HCT116 (cell line): ENCODE data around the gene EPPIN. TPM values are rescaled to one million over a fixed set of nuclear protein-coding genes. Genes with fewer than 3 reads are reported as not detected.

ENCODE experiments used
- ATAC-seq: fragments of 200-7000 bp; cut with Tn5 transposase; 2 replicates; pipeline ENCODE4 v1.9.1; 2020; ENCODE audit warnings: mild to moderate bottlenecking, moderate library complexity
- Bru-seq: library from RNA; stranded (reverse); fragments of 400-500 nt; gene quantifications from one replicate; lab custom pipeline; 2021; lab: Mats Ljungman, UMichigan
- BruChase-seq, 2 experiments: library from RNA; stranded (reverse); fragments of 400-500 nt; gene quantifications; one replicate each; lab custom pipeline; 2021; lab: Mats Ljungman, UMichigan
- BruUV-seq: library from RNA; stranded (reverse); fragments of 400-500 nt; replicated peaks from 2 replicates; lab custom pipeline; 2021; lab: Mats Ljungman, UMichigan
- CTCF ChIA-PET: fragments of 300-600 bp; sonication (Branson Sonifier 250); formaldehyde crosslinking; loops from one replicate; lab custom pipeline; 2021; ENCODE audit warnings: antibody characterized with exemption; lab: Charles Lee
- POLR2A ChIA-PET: fragments of 300-600, 350-600 bp; sonication (Branson Sonifier 250); formaldehyde crosslinking; loops from one replicate; lab custom pipeline; 2021; ENCODE audit warnings: antibody characterized with exemption; lab: Charles Lee
- RAD21 ChIA-PET, 2 experiments: fragments of 300-600 bp; sonication (Branson Sonifier 250); formaldehyde crosslinking; loops; one replicate each; lab custom pipeline; 2023; ENCODE audit warnings: low total read pairs in 2 of 2; ENCODE audit not compliant: uncharacterized antibody in 2 of 2, unreplicated experiment in 2 of 2, low non-redundant PET in 1 of 2; lab: Charles Lee
- DNase-seq: peaks from one replicate; pipeline ENCODE4 v3.0.0-alpha.2; 2010; ENCODE audit warnings: low read depth, low spot score
- H2AFZ ChIP-seq: fragments of 200-600 bp; shearing (Covaris generic), sonication (generic); 2 replicates; pipeline ENCODE4 v1.6.1; 2017; ENCODE audit warnings: low read depth, mixed run types, mixed read lengths, antibody characterized with exemption, low read length; ENCODE audit not compliant: poor library complexity, severe bottlenecking
- H3K27ac ChIP-seq: 2 replicates; pipeline ENCODE4 v1.5.1; 2012; ENCODE audit warnings: low read depth, low read length
- H3K27me3 ChIP-seq: fragments of 200-600 bp; sonication (generic); 2 replicates; pipeline ENCODE4 v1.6.1; 2016; ENCODE audit warnings: mixed run types, low read length, mixed read lengths; ENCODE audit not compliant: insufficient read depth
- H3K36me3 ChIP-seq, 2 experiments: fragments of 200-500 bp in 1 of 2; fragments of 200-600 bp in 1 of 2; sonication (Bioruptor generic) in 1 of 2; sonication (generic) in 1 of 2; 2 replicates each; pipeline versions ENCODE4 v1.5.1 to v1.6.1; 2014 to 2016; ENCODE audit warnings: low read length in 2 of 2, inconsistent platforms in 1 of 2, mixed read lengths in 1 of 2, mixed run types in 1 of 2; ENCODE audit not compliant: insufficient read depth in 2 of 2, control insufficient read depth in 1 of 2
- H3K4me1 ChIP-seq, 2 experiments: fragments of 200-600 bp in 1 of 2; sonication (generic) in 1 of 2; 2 replicates each; pipeline versions ENCODE4 v1.5.1 to v1.6.1; 2012 to 2017; ENCODE audit warnings: low read length in 2 of 2, inconsistent platforms in 1 of 2, mild to moderate bottlenecking in 1 of 2, mixed read lengths in 1 of 2, mixed run types in 1 of 2, moderate library complexity in 1 of 2; ENCODE audit not compliant: insufficient read depth in 2 of 2, control insufficient read depth in 1 of 2
- H3K4me2 ChIP-seq: fragments of 200-600 bp; sonication (generic); 2 replicates; pipeline ENCODE4 v1.6.1; 2017; ENCODE audit warnings: mixed run types, low read length, mixed read lengths
- H3K4me3 ChIP-seq, 2 experiments: fragments of 200-600 bp in 1 of 2; sonication (generic) in 1 of 2; replicated peaks in 1 of 2; 2 replicates each; pipeline ENCODE4 v1.5.1; 2011 to 2016; ENCODE audit warnings: low read length in 2 of 2, control low read depth in 1 of 2, low read depth in 1 of 2, mild to moderate bottlenecking in 1 of 2, mixed read lengths in 1 of 2, mixed run types in 1 of 2
- H3K79me2 ChIP-seq: fragments of 200-600 bp; sonication (generic); 2 replicates; pipeline ENCODE4 v1.6.1; 2017; ENCODE audit warnings: mild to moderate bottlenecking, mixed run types, low read length, moderate library complexity, mixed read lengths; ENCODE audit not compliant: insufficient read depth
- H3K9ac ChIP-seq: fragments of 200-600 bp; sonication (generic); 2 replicates; pipeline ENCODE4 v1.6.1; 2016; ENCODE audit warnings: low read length, mixed read lengths
- H3K9me2 ChIP-seq: fragments of 200-600 bp; sonication (generic), shearing (Covaris generic); 2 replicates; pipeline ENCODE4 v1.6.1; 2017; ENCODE audit warnings: mixed run types, mild to moderate bottlenecking, moderate library complexity; ENCODE audit not compliant: insufficient read depth
- H3K9me3 ChIP-seq, 2 experiments: fragments of 200-500 bp in 1 of 2; fragments of 200-600 bp in 1 of 2; sonication (Bioruptor generic) in 1 of 2; sonication (generic) in 1 of 2; 2 replicates each; pipeline ENCODE4 v1.6.1; 2014 to 2017; ENCODE audit warnings: low read length in 2 of 2, mixed read lengths in 2 of 2, inconsistent platforms in 1 of 2, low read depth in 1 of 2, mild to moderate bottlenecking in 1 of 2, mixed run types in 1 of 2, moderate library complexity in 1 of 2; ENCODE audit not compliant: control insufficient read depth in 1 of 2, insufficient read depth in 1 of 2
- H4K20me1 ChIP-seq: fragments of 200-600 bp; sonication (generic), shearing (Covaris generic); 2 replicates; pipeline ENCODE4 v1.6.1; 2017; ENCODE audit warnings: mixed run types, mild to moderate bottlenecking, moderate library complexity; ENCODE audit not compliant: insufficient read depth
- EZH2 ChIP-seq: fragments of 200-600 bp; sonication (generic); IDR thresholded peaks from 2 replicates; pipeline ENCODE4 v1.6.1; 2017; ENCODE audit warnings: antibody characterized with exemption, mixed run types
- EZH2phosphoT487 ChIP-seq: fragments of 200-600 bp; IDR thresholded peaks from 2 replicates; pipeline ENCODE4 v1.6.1; 2018; ENCODE audit warnings: antibody characterized with exemption, borderline replicate concordance
- FOSL1 ChIP-seq: IDR thresholded peaks from 2 replicates; pipeline ENCODE4 v1.6.1; 2012; ENCODE audit warnings: low read depth
- JUND ChIP-seq: IDR thresholded peaks from 2 replicates; pipeline ENCODE4 v1.6.1; 2012
- POLR2AphosphoS5 ChIP-seq: IDR thresholded peaks from 2 replicates; pipeline ENCODE4 v1.6.1; 2011; ENCODE audit warnings: mild to moderate bottlenecking, low read depth, low read length, moderate library complexity
- SIN3A ChIP-seq: IDR thresholded peaks from 2 replicates; pipeline ENCODE4 v1.6.1; 2012; ENCODE audit warnings: low read depth
- SRF ChIP-seq: IDR thresholded peaks from 2 replicates; pipeline ENCODE4 v1.6.1; 2012; ENCODE audit warnings: low read depth
- TCF7L2 ChIP-seq: IDR thresholded peaks from 2 replicates; pipeline ENCODE4 v1.7.0; 2011; ENCODE audit warnings: borderline replicate concordance, inconsistent platforms; ENCODE audit not compliant: insufficient read depth, insufficient read length; ENCODE audit errors: extremely low read depth
- intact Hi-C: fragments of 100-400 bp; cut with micrococcal nuclease; formaldehyde crosslinking; loops from 2 replicates; pipeline ENCODE4 v1.10.0; 2022
- long read RNA-seq: library from polyadenylated mRNA; unstranded; transcript quantifications from one replicate; pipeline ENCODE4 v2.0.0, GENCODE V29; 2021; ENCODE audit not compliant: unreplicated experiment
- polyA plus RNA-seq: library from polyadenylated mRNA; unstranded; fragments of >200 nt; gene quantifications from 2 replicates; pipeline ENCODE4 v1.2.1, GENCODE V29; 2012; ENCODE audit warnings: missing spikeins
- total RNA-seq: library from RNA; stranded (reverse); gene quantifications from one replicate; pipeline ENCODE4 v1.2.1, GENCODE V29; 2021; ENCODE audit not compliant: unreplicated experiment
- TF ChIP-seq, protein P1 (sequence below): IDR thresholded peaks from 2 replicates; pipeline ENCODE4 v1.6.1; 2012; ENCODE audit warnings: low read depth
- TF ChIP-seq, protein P2 (sequence below): IDR thresholded peaks from 2 replicates; pipeline ENCODE4 v1.6.1; 2011; ENCODE audit warnings: mild to moderate bottlenecking, low read length, moderate library complexity; ENCODE audit not compliant: insufficient replicate concordance; ENCODE audit errors: extremely low read depth
- TF ChIP-seq, protein P3 (sequence below), 3 experiments: fragments of 200-600 bp in 1 of 3; sonication (generic) in 1 of 3; IDR thresholded peaks in 2 of 3; conservative IDR thresholded peaks in 1 of 3; 2 replicates each; pipeline ENCODE4 v1.5.1; 2012 to 2017; ENCODE audit warnings: low read depth in 2 of 3, low read length in 2 of 3, antibody characterized with exemption in 1 of 3, borderline replicate concordance in 1 of 3, control low read depth in 1 of 3, mild to moderate bottlenecking in 1 of 3, mixed read lengths in 1 of 3, mixed run types in 1 of 3, moderate library complexity in 1 of 3; ENCODE audit not compliant: insufficient read depth in 1 of 3
- TF ChIP-seq, protein P4 (sequence below): IDR thresholded peaks from 2 replicates; pipeline ENCODE4 v1.6.1; 2012

EPPIN gene
- total RNA-seq (not detected), Bru-seq, nascent RNA (not detected), BruChase-seq, experiment 1, labeled RNA remaining after a 6-hour chase (not detected), BruChase-seq, experiment 2, labeled RNA remaining after a 2-hour chase (percentile 15 among the genes with signal in this experiment)
- polyA plus RNA-seq, result not detected in 2 replicates
- long read RNA-seq, result 0 reads

DNA sequence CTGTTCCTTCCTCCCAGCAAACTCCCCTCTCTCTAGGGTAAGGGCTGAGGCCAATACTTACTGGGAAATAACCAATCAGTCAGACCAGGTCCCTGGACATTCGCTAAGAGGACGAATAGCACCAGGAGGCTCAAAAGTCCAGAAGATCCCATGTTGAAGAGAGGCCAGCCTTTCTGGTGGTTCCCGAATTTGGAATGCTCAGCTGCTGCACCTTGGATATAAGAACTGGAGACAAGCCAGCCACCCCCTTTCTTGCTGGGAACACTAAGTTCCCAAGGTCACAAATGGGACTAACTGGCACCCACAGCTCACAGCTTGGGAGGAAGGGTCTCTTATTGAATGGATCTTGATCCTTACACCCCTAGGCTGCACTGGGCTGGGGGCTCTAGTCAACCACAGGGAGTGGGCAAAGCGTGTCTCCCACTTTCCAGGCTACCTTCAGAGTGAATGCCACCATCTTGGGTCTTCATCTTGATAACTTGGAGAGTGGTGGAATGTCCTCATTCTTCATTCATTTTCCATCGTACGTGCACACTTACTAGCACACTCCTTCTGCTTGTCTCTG lies at the start of gene EPPIN:
Gene EPPIN, minus strand, starts transcription at position 196 of the 565 bp plus-strand sequence. Its CDS starts 44 bp downstream, at position 152.
- no peaks in the 10 kb centered on the region for H3K36me3 ChIP-seq
- no peak within 1 kb of the TSS for H3K4me3 ChIP-seq
- no peak for DNase-seq
- H4K20me1 ChIP-seq, result no peaks in the 10 kb centered on the region
- no peak within 1 kb of the TSS for H3K4me2 ChIP-seq
- no TSS peak for BruUV-seq
- no peak within 1 kb of the TSS for H3K9ac ChIP-seq
- H3K9me3 ChIP-seq, result no peaks in the 10 kb centered on the region
- TF ChIP-seq, protein P1, sequence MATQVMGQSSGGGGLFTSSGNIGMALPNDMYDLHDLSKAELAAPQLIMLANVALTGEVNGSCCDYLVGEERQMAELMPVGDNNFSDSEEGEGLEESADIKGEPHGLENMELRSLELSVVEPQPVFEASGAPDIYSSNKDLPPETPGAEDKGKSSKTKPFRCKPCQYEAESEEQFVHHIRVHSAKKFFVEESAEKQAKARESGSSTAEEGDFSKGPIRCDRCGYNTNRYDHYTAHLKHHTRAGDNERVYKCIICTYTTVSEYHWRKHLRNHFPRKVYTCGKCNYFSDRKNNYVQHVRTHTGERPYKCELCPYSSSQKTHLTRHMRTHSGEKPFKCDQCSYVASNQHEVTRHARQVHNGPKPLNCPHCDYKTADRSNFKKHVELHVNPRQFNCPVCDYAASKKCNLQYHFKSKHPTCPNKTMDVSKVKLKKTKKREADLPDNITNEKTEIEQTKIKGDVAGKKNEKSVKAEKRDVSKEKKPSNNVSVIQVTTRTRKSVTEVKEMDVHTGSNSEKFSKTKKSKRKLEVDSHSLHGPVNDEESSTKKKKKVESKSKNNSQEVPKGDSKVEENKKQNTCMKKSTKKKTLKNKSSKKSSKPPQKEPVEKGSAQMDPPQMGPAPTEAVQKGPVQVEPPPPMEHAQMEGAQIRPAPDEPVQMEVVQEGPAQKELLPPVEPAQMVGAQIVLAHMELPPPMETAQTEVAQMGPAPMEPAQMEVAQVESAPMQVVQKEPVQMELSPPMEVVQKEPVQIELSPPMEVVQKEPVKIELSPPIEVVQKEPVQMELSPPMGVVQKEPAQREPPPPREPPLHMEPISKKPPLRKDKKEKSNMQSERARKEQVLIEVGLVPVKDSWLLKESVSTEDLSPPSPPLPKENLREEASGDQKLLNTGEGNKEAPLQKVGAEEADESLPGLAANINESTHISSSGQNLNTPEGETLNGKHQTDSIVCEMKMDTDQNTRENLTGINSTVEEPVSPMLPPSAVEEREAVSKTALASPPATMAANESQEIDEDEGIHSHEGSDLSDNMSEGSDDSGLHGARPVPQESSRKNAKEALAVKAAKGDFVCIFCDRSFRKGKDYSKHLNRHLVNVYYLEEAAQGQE, result no peak
- TF ChIP-seq, protein P2, sequence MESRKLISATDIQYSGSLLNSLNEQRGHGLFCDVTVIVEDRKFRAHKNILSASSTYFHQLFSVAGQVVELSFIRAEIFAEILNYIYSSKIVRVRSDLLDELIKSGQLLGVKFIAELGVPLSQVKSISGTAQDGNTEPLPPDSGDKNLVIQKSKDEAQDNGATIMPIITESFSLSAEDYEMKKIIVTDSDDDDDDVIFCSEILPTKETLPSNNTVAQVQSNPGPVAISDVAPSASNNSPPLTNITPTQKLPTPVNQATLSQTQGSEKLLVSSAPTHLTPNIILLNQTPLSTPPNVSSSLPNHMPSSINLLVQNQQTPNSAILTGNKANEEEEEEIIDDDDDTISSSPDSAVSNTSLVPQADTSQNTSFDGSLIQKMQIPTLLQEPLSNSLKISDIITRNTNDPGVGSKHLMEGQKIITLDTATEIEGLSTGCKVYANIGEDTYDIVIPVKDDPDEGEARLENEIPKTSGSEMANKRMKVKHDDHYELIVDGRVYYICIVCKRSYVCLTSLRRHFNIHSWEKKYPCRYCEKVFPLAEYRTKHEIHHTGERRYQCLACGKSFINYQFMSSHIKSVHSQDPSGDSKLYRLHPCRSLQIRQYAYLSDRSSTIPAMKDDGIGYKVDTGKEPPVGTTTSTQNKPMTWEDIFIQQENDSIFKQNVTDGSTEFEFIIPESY, result no peak
- no peak for TF ChIP-seq POLR2AphosphoS5
- no peak for TF ChIP-seq TCF7L2
- no peak for TF ChIP-seq FOSL1
- TF ChIP-seq SIN3A, result no peak
- no peak for TF ChIP-seq EZH2phosphoT487
- TF ChIP-seq, protein P3, sequence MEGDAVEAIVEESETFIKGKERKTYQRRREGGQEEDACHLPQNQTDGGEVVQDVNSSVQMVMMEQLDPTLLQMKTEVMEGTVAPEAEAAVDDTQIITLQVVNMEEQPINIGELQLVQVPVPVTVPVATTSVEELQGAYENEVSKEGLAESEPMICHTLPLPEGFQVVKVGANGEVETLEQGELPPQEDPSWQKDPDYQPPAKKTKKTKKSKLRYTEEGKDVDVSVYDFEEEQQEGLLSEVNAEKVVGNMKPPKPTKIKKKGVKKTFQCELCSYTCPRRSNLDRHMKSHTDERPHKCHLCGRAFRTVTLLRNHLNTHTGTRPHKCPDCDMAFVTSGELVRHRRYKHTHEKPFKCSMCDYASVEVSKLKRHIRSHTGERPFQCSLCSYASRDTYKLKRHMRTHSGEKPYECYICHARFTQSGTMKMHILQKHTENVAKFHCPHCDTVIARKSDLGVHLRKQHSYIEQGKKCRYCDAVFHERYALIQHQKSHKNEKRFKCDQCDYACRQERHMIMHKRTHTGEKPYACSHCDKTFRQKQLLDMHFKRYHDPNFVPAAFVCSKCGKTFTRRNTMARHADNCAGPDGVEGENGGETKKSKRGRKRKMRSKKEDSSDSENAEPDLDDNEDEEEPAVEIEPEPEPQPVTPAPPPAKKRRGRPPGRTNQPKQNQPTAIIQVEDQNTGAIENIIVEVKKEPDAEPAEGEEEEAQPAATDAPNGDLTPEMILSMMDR (IDR thresholded peaks at IDR 0.05 in 2 of 3, conservative IDR thresholded peaks at IDR 0.05 in 1 of 3; ENCODE audit: borderline replicate concordance in 1 of 3, insufficient read depth in 1 of 3, low read depth in 2 of 3, low read length in 2 of 3), result no peak
- TF ChIP-seq SRF, result no peak
- TF ChIP-seq EZH2, result no peak
- TF ChIP-seq, protein P4, sequence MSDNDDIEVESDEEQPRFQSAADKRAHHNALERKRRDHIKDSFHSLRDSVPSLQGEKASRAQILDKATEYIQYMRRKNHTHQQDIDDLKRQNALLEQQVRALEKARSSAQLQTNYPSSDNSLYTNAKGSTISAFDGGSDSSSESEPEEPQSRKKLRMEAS, result no peak
- no peak for TF ChIP-seq JUND
- TF ChIP-seq, all 23 proteins: peak for 0
- ChIA-PET RAD21 (no interaction called here), CTCF (interaction anchor here (3.2 kb wide), 1 partner anchor 223 kb away, joined by 23 read pairs; no protein-coding TSS in a partner anchor), POLR2A (no interaction called here)
- no peaks in the 10 kb centered on the region for H3K79me2 ChIP-seq
- peaks cover 39% of the 10 kb centered on the region; the same call in 1 of the 2 replicates for H3K27me3 ChIP-seq
- no peak for ATAC-seq
- H3K27ac ChIP-seq, result no peak within 1 kb of the TSS
- H3K9me2 ChIP-seq, result no peaks in the 10 kb centered on the region
- no peaks in the 10 kb centered on the region for H3K4me1 ChIP-seq
- no peak within 1 kb of the TSS for H2AFZ ChIP-seq
- intact Hi-C loops, result loop anchor here (5.0 to 10.0 kb wide), 3 partner anchors 205 to 418 kb away; partner anchors contain the start of gene PCIF1
